A549 (cell line): ENCODE results near the gene HESX1.

Experiments used
- MYC ChIP-seq: IDR thresholded peaks from 2 replicates; pipeline ENCODE4 v1.6.1; 2012; ENCODE audit warnings: mild to moderate bottlenecking, inconsistent platforms, low read length, improper control_type of control experiment, borderline replicate concordance
- SMC3 ChIP-seq: fragments of >200 bp; sonication (Bioruptor Twin); formaldehyde crosslinking; IDR thresholded peaks from 3 replicates; pipeline ENCODE4 v1.6.1; 2018; ENCODE audit warnings: inconsistent platforms
- TF ChIP-seq, protein P1 (sequence below): IDR thresholded peaks from 2 replicates; pipeline ENCODE4 v1.6.1; 2012; ENCODE audit warnings: low read depth, borderline replicate concordance
- TF ChIP-seq, protein P2 (sequence below): fragments of >200 bp; sonication (Bioruptor Twin); formaldehyde crosslinking; IDR thresholded peaks from 3 replicates; pipeline ENCODE4 v1.5.1; 2016
- TF ChIP-seq, protein P3 (sequence below): IDR thresholded peaks from 2 replicates; pipeline ENCODE4 v1.6.1; 2012
- TF ChIP-seq, protein P4 (sequence below): fragments of >200 bp; sonication (Bioruptor Twin); formaldehyde crosslinking; IDR thresholded peaks from 2 replicates; pipeline ENCODE4 v1.6.1; 2016

DNA sequence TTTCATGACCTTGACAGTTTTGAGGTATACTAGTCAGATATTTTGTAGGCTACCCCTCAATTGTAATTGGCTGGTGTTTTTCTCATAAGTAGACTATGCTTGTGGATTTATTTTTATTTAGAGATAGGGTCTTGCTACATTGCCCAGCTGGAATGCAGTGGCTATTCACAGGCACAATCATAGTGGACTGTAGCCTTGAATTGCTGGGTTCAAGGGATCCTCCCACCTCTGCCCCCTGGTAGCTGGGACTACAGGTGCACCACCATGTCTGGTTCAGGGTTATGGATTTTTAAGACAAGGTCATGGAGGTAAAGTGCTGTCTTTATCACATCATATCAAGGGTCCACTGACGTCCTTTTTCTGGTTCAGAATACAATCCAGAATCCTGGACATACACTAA is 23.7 kb downstream of the HESX1 start:
- TF ChIP-seq, protein P1, sequence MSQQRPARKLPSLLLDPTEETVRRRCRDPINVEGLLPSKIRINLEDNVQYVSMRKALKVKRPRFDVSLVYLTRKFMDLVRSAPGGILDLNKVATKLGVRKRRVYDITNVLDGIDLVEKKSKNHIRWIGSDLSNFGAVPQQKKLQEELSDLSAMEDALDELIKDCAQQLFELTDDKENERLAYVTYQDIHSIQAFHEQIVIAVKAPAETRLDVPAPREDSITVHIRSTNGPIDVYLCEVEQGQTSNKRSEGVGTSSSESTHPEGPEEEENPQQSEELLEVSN: no peak
- TF ChIP-seq, protein P2, sequence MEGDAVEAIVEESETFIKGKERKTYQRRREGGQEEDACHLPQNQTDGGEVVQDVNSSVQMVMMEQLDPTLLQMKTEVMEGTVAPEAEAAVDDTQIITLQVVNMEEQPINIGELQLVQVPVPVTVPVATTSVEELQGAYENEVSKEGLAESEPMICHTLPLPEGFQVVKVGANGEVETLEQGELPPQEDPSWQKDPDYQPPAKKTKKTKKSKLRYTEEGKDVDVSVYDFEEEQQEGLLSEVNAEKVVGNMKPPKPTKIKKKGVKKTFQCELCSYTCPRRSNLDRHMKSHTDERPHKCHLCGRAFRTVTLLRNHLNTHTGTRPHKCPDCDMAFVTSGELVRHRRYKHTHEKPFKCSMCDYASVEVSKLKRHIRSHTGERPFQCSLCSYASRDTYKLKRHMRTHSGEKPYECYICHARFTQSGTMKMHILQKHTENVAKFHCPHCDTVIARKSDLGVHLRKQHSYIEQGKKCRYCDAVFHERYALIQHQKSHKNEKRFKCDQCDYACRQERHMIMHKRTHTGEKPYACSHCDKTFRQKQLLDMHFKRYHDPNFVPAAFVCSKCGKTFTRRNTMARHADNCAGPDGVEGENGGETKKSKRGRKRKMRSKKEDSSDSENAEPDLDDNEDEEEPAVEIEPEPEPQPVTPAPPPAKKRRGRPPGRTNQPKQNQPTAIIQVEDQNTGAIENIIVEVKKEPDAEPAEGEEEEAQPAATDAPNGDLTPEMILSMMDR: no peak
- TF ChIP-seq, protein P3, sequence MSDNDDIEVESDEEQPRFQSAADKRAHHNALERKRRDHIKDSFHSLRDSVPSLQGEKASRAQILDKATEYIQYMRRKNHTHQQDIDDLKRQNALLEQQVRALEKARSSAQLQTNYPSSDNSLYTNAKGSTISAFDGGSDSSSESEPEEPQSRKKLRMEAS: no peak
- TF ChIP-seq, protein P4, sequence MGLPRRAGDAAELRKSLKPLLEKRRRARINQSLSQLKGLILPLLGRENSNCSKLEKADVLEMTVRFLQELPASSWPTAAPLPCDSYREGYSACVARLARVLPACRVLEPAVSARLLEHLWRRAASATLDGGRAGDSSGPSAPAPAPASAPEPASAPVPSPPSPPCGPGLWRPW: no peak
- TF ChIP-seq SMC3 (no peak), MYC (no peak)
